ENCODE measurements around the gene TRAF3IP1.

GRCh38 chr2:238421695-238422035, 101.3 kb downstream of the TRAF3IP1 start:
- TF ChIP-seq CTCF (IDR thresholded peaks at IDR 0.05; ENCODE audit: poor library complexity, severe bottlenecking) = no peak
- no peak for TF ChIP-seq POLR2AphosphoS5 (IDR thresholded peaks at IDR 0.05)
- no peak for TF ChIP-seq EZH2 (IDR thresholded peaks at IDR 0.05; ENCODE audit: borderline replicate concordance, insufficient read depth, low read length, poor library complexity, severe bottlenecking)
- TF ChIP-seq SMC3 (conservative IDR thresholded peaks at IDR 0.05; ENCODE audit: poor library complexity) = no peak
- TF ChIP-seq EP300 (conservative IDR thresholded peaks at IDR 0.05; ENCODE audit: poor library complexity, severe bottlenecking) = no peak
- TF ChIP-seq RAD21 (conservative IDR thresholded peaks at IDR 0.05) = no peak
- TF ChIP-seq TAF1 (IDR thresholded peaks at IDR 0.05; ENCODE audit: low read depth) = no peak
- no peak for TF ChIP-seq REST (IDR thresholded peaks at IDR 0.05; ENCODE audit: borderline replicate concordance)

Data from neural cell (in vitro differentiated cells).